Lung (tissue), 12 donors: ENCODE measurements around the gene ATP4A. TPM values are rescaled to one million over a fixed set of nuclear protein-coding genes. Genes with fewer than 3 reads are reported as not detected.

Experiments
- ATAC-seq: fragments of 200-7000 bp; cut with Tn5 transposase; one replicate; pipeline ENCODE4 v1.9.1; 2020; ENCODE audit warnings: moderate number of reproducible peaks; ENCODE audit not compliant: insufficient read depth, low FRiP score
- DNase-seq, 3 donors: peaks; one replicate each; pipeline ENCODE4 v3.0.0-alpha.2; 2013 to 2017
- H3K27ac ChIP-seq, 2 donors: one replicate each; pipeline ENCODE4 v1.5.1; 2013; ENCODE audit warnings: mild to moderate bottlenecking in 2 of 2, moderate library complexity in 2 of 2, control low read depth in 1 of 2, inconsistent platforms in 1 of 2, low read depth in 1 of 2, low read length in 1 of 2
- H3K27me3 ChIP-seq, 3 donors: one replicate each; pipeline ENCODE4 v1.5.1; 2013; ENCODE audit warnings: low read length in 2 of 3; ENCODE audit not compliant: control insufficient read depth in 3 of 3, insufficient read depth in 3 of 3
- H3K36me3 ChIP-seq, 4 donors: one replicate each; pipeline ENCODE4 v1.5.1; 2013; ENCODE audit warnings: low read length in 4 of 4, mild to moderate bottlenecking in 1 of 4, moderate library complexity in 1 of 4; ENCODE audit not compliant: control insufficient read depth in 4 of 4, insufficient read depth in 4 of 4
- H3K4me1 ChIP-seq, 5 donors: one replicate each; pipeline ENCODE4 v1.5.1; 2013; ENCODE audit warnings: low read length in 5 of 5, mild to moderate bottlenecking in 2 of 5, moderate library complexity in 1 of 5; ENCODE audit not compliant: control insufficient read depth in 5 of 5, insufficient read depth in 5 of 5
- H3K4me3 ChIP-seq: one replicate; pipeline ENCODE4 v1.5.1; 2013; ENCODE audit warnings: mild to moderate bottlenecking, control low read depth, moderate library complexity
- H3K9ac ChIP-seq, 2 donors: one replicate each; pipeline ENCODE4 v1.5.1; 2013; ENCODE audit warnings: low read length in 2 of 2, control low read depth in 1 of 2; ENCODE audit not compliant: insufficient read depth in 1 of 2
- H3K9me3 ChIP-seq, 4 donors: one replicate each; pipeline ENCODE4 v1.5.1; 2013; ENCODE audit warnings: low read length in 3 of 4, mild to moderate bottlenecking in 1 of 4, moderate library complexity in 1 of 4; ENCODE audit not compliant: control insufficient read depth in 4 of 4, insufficient read depth in 3 of 4
- WGBS, 2 donors: extraction: QIAGEN DNeasy Blood & Tissue Kit; methylation state at CpG; one replicate each; pipeline ENCODE4 v1.1.7; 2013; 5-methylcytosine and 5-hydroxymethylcytosine counted together
- polyA plus RNA-seq, 2 donors: library from polyadenylated mRNA; stranded (reverse); fragments of 200-250 nt; gene quantifications; one replicate each; pipeline ENCODE4 v1.2.1, GENCODE V29; 2013
- total RNA-seq, 2 donors: library from RNA; depleted of rRNA in 1 of 2; stranded (reverse); fragments of >200 nt in 1 of 2; gene quantifications; one replicate each; pipeline ENCODE4 v1.2.1, GENCODE V29; 2014 to 2021
- TF ChIP-seq, protein P1 (sequence below): IDR thresholded peaks from 2 replicates; pipeline ENCODE4 v1.5.1; 2012; ENCODE audit warnings: mild to moderate bottlenecking; ENCODE audit errors: control extremely low read depth, extremely low read depth
- donor health status: control.
- donor health status: control.
- donor health status: Bipolar disorder and iron deficiency.
- donor health status: healthy.
- donor health status: DM: yes; HTN: yes; CAD: no.

ATP4A gene
- total and polyA plus RNA-seq, 4 donors = 0.01 TPM; not detected in 3

DNA sequence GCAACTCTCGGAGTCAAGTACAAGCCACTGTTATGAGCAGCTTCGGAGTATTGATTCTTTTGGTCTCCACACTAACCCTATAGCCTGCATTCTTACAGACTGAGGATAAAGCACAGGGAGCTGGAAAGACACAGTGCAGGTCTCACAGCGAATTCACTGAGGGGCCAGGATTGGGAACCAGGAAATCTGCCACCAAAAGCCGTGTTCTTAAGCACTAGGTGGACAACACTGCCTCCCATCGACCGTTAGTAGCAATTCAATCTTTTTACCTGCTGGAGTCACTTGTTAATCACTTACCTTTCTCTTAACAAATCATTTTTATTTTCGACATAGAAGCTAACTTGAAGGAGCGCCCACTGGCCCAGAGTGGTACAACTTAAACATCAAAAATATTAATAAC is 28.8 kb upstream of the ATP4A start:
- H3K4me1 ChIP-seq = no peaks in the 10 kb centered on the region
- ATAC-seq (no peak), DNase-seq (peak; percentile 28 to 63 (median 45))
- H3K36me3 ChIP-seq = no peaks in the 10 kb centered on the region
- no peaks in the 10 kb centered on the region for H3K9me3 ChIP-seq
- H3K27me3 ChIP-seq = peaks cover 0 to 3% (median 0%) of the 10 kb centered on the region in 3 donors
- WGBS, 2 donors = 22 to 28% methylated on average over 8 of the region's 8 CpGs
- TF ChIP-seq, protein P1, sequence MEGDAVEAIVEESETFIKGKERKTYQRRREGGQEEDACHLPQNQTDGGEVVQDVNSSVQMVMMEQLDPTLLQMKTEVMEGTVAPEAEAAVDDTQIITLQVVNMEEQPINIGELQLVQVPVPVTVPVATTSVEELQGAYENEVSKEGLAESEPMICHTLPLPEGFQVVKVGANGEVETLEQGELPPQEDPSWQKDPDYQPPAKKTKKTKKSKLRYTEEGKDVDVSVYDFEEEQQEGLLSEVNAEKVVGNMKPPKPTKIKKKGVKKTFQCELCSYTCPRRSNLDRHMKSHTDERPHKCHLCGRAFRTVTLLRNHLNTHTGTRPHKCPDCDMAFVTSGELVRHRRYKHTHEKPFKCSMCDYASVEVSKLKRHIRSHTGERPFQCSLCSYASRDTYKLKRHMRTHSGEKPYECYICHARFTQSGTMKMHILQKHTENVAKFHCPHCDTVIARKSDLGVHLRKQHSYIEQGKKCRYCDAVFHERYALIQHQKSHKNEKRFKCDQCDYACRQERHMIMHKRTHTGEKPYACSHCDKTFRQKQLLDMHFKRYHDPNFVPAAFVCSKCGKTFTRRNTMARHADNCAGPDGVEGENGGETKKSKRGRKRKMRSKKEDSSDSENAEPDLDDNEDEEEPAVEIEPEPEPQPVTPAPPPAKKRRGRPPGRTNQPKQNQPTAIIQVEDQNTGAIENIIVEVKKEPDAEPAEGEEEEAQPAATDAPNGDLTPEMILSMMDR = peak; percentile 9
- H3K4me3 ChIP-seq = no peak overlapping the region
- no peak overlapping the region for H3K27ac ChIP-seq
- no peak overlapping the region for H3K9ac ChIP-seq

DNA sequence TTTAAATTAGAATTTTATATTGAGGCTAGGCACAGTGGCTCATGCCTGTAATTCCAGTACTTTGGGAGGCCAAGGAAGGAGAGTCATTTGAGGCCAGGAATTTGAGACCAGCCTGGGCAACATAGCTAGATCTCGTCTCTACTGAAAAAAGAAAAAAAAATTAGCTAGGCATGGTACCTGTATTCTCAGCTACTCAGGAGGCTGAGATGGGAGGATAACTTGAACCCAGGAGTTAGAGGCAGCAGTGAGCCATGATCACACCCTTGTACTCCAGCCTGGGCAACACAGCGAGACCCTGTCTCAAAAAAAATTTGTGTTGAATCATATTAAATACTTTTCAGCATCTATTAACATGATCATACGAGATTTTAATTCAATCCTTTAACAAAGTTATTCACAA is 27.4 kb upstream of the ATP4A start:
- ATAC-seq (no peak), DNase-seq (no peak)
- Histone ChIP-seq H3K27ac (no peak overlapping the region), H3K36me3 (no peaks in the 10 kb centered on the region), H3K9ac (no peak overlapping the region), H3K27me3 (no peaks in the 10 kb centered on the region), H3K4me1 (no peaks in the 10 kb centered on the region), H3K9me3 (no peaks in the 10 kb centered on the region), H3K4me3 (no peak overlapping the region)
- TF ChIP-seq, protein P1 = no peak
- WGBS, 2 donors = 85 to 89% methylated on average over 3 of the region's 3 CpGs

DNA sequence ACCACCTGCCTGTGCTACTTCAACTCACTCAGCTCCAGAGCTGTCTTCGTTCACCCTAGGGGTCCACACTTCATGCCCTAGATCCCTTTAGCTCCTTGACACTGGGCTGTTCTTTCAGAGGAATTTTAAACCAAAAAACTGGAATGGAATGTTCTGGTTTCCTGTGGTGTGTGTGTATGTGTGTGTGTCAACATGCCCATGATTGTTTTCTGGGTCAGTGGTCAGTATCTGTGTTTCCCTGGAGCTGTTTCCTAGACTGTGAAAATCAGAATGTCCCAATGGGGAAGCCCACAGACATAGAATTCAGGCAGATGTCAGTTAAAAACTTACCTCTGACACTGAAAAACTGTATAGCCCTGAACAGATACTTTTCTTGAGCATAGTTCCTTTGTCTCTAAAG is 23.9 kb upstream of the ATP4A start:
- no peak overlapping the region for H3K4me3 ChIP-seq
- WGBS, 2 donors = 42 to 48% methylated on average over 1 of the region's 1 CpG
- no peak overlapping the region for H3K27ac ChIP-seq
- H3K4me1 ChIP-seq = no peaks in the 10 kb centered on the region
- no peaks in the 10 kb centered on the region for H3K9me3 ChIP-seq
- no peak overlapping the region for H3K9ac ChIP-seq
- DNase-seq = no peak
- no peaks in the 10 kb centered on the region for H3K36me3 ChIP-seq
- ATAC-seq = no peak
- TF ChIP-seq, protein P1 = no peak
- peaks cover 0 to 4% (median 3%) of the 10 kb centered on the region in 3 donors for H3K27me3 ChIP-seq

DNA sequence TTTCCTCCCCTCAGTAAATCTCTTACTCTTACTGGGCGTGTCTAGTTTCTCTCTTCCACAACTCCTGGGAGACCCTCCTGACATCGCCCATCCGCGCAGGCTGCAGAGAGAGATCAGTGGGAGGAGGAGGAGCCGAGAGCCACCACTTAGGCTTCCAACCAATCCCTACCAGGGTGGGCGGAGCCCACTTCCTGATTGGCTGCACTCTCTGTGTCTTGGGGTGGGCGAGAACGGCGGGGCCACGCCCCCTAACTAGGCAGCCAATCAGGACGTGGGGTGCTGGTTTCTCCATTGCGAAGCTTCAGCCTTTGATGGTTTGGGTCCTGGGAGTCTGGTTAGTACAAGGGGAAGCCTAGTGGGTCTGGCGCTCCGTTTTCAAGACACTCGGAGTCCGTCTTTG is 22.4 kb upstream of the ATP4A start, which contains the start of gene PMIS2:
TSS of gene PMIS2 (plus strand) at position 326 of the 400 bp plus-strand sequence. CDS start 87 bp downstream, outside the sequence.
- H3K4me3 ChIP-seq = no peak within 1 kb of the TSS
- no peak within 1 kb of the TSS for H3K9ac ChIP-seq
- DNase-seq (no peak), ATAC-seq (no peak)
- no peaks in the 10 kb centered on the region for H3K36me3 ChIP-seq
- 30 to 59% methylated on average over 16 of the region's 16 CpGs for WGBS, 2 donors
- no peaks in the 10 kb centered on the region for H3K9me3 ChIP-seq
- peaks cover 0 to 4% (median 3%) of the 10 kb centered on the region in 3 donors for H3K27me3 ChIP-seq
- H3K4me1 ChIP-seq = no peaks in the 10 kb centered on the region
- no peak within 1 kb of the TSS for H3K27ac ChIP-seq
- TF ChIP-seq, protein P1 = no peak
